NCI-H2227 treated with DMSO at 0.1 percent for 48 hours (cell line): ENCODE results near the gene AMIGO2.

Source experiments
- DNase-seq: peaks from one replicate; lab custom pipeline; 2025; lab: John Stamatoyannopoulos, UW

Gene AMIGO2

DNA sequence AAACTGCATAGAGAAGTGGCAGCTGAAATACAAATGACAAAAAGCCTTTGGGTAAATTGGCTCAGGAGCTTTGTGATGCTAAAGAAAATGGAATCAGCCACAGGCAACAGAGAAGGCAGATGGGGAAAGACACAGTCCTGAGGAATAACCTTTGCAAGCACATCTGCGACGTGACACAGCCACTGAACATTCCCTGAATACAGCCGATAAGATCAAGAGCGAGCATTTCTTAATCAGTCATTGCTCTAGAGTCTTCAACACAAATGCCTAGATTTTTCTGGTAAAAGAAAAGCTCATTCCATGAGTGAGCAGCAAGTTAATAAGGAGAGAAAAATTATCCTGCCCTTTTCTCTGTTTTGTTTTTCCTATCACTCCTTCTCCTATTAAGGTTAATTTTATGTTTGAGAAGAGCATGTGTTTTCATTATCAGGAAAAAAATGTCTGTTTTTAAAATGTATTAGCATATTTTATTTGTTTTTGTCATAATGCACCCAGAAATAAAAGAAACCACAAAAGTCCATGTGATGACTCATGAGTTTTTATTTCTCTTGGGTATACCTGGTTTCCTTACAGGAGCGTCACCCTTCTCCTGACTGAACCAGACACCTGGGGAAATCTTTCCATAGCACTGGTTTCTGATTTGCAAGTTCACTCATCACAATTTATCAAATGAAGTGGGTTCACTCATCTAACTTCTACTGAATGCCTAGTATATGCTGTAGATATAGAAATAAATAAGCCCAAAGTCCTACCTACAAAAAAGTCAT is 45.8 kb downstream of the AMIGO2 start:
- no peak for DNase-seq

DNA sequence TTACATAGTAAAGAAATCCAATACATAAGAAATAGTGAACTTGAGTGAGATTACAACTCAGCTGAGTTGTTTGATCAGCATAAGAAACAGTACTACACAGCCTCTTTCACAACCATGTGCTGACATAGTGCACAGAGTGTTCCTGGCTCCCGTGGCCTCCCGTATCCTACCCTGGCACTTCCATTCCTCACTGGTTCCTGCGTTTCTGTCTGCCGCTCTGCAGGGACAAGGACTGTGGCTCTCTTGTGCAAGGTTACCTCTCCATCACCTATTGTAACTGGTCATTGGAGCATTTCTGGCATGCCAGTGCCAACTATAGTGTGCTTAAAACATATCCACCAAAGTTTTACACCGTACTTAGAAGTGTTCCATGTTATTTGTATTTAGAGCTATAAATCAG is 46.7 kb downstream of the AMIGO2 start:
- DNase-seq: no peak

DNA sequence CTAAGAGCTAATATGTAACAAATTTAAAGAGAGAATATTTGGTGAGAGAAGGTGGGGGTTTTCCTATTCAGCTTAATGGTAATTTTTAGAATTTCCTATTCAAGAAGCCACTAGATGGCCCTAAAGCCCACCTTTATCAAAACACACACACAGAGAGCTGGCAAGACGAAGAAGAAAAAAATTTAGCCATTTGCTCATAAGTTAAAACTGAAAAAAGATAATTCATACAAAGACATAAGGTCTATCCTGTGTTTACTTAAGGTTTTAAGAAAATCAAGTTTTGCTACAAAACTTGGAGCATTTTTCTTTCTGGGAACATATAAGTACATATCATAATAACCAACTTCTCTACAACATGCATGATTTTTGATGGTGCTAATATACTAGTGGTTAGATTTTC is 47.1 kb downstream of the AMIGO2 start:
- DNase-seq: peak; percentile 14

DNA sequence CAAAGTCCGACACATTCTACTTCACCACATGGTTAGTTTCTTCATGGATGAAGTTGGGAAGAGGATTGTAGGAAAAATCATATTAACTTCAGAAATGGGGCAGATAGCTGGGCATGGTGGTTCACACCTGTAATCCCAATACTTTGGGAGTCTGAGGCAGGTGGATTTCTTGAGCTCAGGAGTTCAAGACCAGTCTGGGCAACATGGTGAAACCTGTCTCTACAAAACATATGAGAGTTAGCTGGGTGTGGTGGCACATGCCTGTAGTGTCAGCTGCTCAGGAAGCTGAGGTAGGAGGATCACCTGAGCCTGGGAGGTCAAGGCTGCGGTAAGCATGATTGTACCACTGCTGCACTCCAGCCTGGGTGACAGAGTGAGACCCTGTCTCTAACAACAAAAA is 49.9 kb downstream of the AMIGO2 start:
- no peak for DNase-seq

DNA sequence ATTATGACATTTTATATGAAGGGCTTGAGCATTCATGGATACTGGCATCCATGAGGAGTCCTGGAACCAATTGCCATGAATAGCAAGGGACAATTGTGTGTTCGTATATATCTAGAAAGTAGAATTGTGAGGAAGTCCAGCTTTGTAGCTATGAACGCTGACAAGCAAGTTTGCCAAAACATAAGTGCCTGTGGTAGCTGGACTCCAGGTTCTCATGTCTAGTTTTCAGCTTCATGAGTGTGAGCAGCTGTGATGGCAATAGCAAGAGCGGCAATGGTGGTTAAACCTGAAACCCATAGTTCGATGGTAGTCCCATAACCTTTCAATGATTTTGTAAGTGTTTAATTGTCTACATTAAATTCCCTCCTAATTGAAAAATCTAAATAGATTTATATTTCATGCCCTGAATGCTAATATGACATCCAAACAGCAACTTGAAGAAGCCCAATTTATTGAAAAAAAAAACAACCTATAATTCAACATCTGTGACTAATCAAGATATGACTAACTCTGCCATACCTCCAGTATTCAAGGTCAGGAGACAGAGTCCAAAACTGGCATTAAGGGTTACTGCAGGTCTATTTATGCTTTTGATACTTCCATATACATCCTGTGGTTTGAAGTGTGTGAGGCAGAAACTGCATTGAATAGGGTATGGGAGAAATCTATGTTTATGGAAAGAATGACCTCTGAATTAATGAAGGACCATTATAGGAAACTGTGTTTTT is 50.6 kb downstream of the AMIGO2 start:
- no peak for DNase-seq

DNA sequence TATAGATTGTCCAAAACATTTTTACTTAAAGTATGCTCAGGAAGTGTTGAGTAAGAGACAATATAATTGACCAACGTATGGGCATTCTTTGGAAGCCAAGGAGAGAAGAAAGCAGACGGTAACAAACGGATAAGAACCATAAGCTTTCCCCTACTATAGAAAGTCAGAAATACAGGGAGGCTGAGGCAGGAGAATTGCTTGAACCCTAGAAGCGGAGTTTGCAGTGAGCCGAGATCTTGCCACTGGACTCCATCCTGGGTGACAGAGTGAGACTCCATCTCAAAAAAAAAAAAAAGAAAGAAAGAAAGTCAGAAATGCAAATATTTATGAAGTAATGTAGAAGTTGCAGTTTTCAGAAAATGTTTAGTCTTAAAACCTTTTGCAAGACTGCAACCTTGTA is 51.6 kb downstream of the AMIGO2 start:
- DNase-seq: no peak
